SK-N-SH treated with all-trans-retinoic acid at 6 μM for 48 hours (cell line): Measurements from ENCODE around the gene ACACB.

ENCODE experiments used
- OSR1 ChIP-seq: fragments of 250-450 bp; sonication (Bioruptor Pico); IDR thresholded peaks from 2 replicates; pipeline ENCODE4 v1.8.0; 2022; ENCODE audit warnings: moderate library complexity, mild to moderate bottlenecking, inconsistent platforms
- RARB ChIP-seq: fragments of 250-450 bp; sonication (Bioruptor Pico); IDR thresholded peaks from 2 replicates; pipeline ENCODE4 v1.8.0; 2021; ENCODE audit warnings: mild to moderate bottlenecking, moderate library complexity
- ZFP3 ChIP-seq: fragments of 250-450 bp; sonication (Bioruptor Pico); IDR thresholded peaks from 2 replicates; pipeline ENCODE4 v1.5.0; 2020; ENCODE audit warnings: mild to moderate bottlenecking, moderate library complexity

DNA sequence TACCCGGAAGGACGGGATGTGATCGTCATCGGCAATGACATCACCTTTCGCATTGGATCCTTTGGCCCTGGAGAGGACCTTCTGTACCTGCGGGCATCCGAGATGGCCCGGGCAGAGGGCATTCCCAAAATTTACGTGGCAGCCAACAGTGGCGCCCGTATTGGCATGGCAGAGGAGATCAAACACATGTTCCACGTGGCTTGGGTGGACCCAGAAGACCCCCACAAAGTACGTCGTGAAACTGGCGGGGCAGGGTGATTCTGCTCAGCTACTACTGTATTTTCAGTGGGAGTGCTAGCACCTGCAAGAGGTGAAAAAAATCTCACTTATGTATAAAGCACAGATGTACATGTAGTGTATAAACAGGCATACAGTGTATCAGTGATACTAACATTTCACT is 129.8 kb downstream of the ACACB start:
- no peak for TF ChIP-seq RARB (CRISPR knock-in tag)
- TF ChIP-seq ZFP3 (CRISPR knock-in tag): no peak
- TF ChIP-seq OSR1 (CRISPR knock-in tag): no peak
